IMR-90 (cell line): ENCODE data around the gene KDM3A. TPM values are rescaled to one million over a fixed set of nuclear protein-coding genes. Genes with fewer than 3 reads are reported as not detected.
A peak's percentile ranks its signal among the peaks of the same experiment; 100 is the strongest.

ENCODE experiments used
- ATAC-seq: fragments of 200-7000 bp; cut with Tn5 transposase; 2 replicates; pipeline ENCODE4 v1.9.1; 2020; ENCODE audit warnings: low read depth, mild to moderate bottlenecking, moderate library complexity
- BruUV-seq: library from RNA; stranded (reverse); fragments of 400-500 nt; replicated peaks from 2 replicates; lab custom pipeline; 2021; lab: Mats Ljungman, UMichigan
- CTCF ChIA-PET: fragments of 300-600 bp; formaldehyde crosslinking; extraction: SDS; loops from one replicate; lab custom pipeline; 2021; ENCODE audit warnings: antibody characterized with exemption; lab: Yijun Ruan, JAX
- POLR2A ChIA-PET: fragments of 300-600 bp; sonication (Branson Sonifier 250); formaldehyde crosslinking; loops from one replicate; lab custom pipeline; 2022; ENCODE audit warnings: antibody characterized with exemption; ENCODE audit not compliant: unreplicated experiment; lab: Charles Lee
- DNase-seq: peaks from one replicate; pipeline ENCODE4 v3.0.0; 2013
- H2AFZ ChIP-seq: replicated peaks from 2 replicates; pipeline ENCODE3; 2013; ENCODE audit warnings: low read length, mild to moderate bottlenecking; ENCODE audit not compliant: poor library complexity
- H2AK5ac ChIP-seq: 2 replicates; pipeline ENCODE4 v1.6.1; 2013; ENCODE audit warnings: low read depth, low read length, inconsistent platforms
- H2AK9ac ChIP-seq: replicated peaks from 2 replicates; pipeline ENCODE3; 2013; ENCODE audit warnings: mild to moderate bottlenecking, low read depth, low read length, moderate library complexity; ENCODE audit not compliant: poor library complexity
- H2BK120ac ChIP-seq: 2 replicates; pipeline ENCODE4 v1.6.1; 2013; ENCODE audit warnings: low read depth, low read length, inconsistent platforms
- H2BK15ac ChIP-seq: 3 replicates; pipeline ENCODE4 v1.6.1; 2013; ENCODE audit warnings: low read depth, low read length, inconsistent platforms
- H2BK20ac ChIP-seq: 2 replicates; pipeline ENCODE4 v1.6.1; 2013; ENCODE audit warnings: low read depth, mild to moderate bottlenecking, inconsistent platforms, low read length, moderate library complexity
- H2BK5ac ChIP-seq: 2 replicates; pipeline ENCODE4 v1.6.1; 2013; ENCODE audit warnings: mild to moderate bottlenecking, low read depth, low read length, inconsistent platforms; ENCODE audit not compliant: poor library complexity, severe bottlenecking
- H3K14ac ChIP-seq: replicated peaks from 2 replicates; pipeline ENCODE4 v1.6.1; 2013; ENCODE audit warnings: low read depth, low read length, inconsistent platforms
- H3K18ac ChIP-seq: 2 replicates; pipeline ENCODE4 v1.6.1; 2013; ENCODE audit warnings: low read depth, low read length, control low read depth
- H3K23ac ChIP-seq: 2 replicates; pipeline ENCODE4 v1.6.1; 2013; ENCODE audit warnings: low read depth, low read length, inconsistent platforms
- H3K27ac ChIP-seq: 2 replicates; pipeline ENCODE4 v1.5.1; 2013; ENCODE audit warnings: mild to moderate bottlenecking, control low read depth, low read length; ENCODE audit not compliant: insufficient read depth
- H3K27me3 ChIP-seq: 2 replicates; pipeline ENCODE4 v1.6.1; 2013; ENCODE audit warnings: low read length; ENCODE audit not compliant: control insufficient read depth, insufficient read depth
- H3K36me3 ChIP-seq: 2 replicates; pipeline ENCODE4 v1.6.1; 2013; ENCODE audit warnings: low read length, mixed read lengths; ENCODE audit not compliant: control insufficient read depth, insufficient read depth
- H3K4ac ChIP-seq: 2 replicates; pipeline ENCODE4 v1.6.1; 2013; ENCODE audit warnings: low read depth, low read length, inconsistent platforms
- H3K4me1 ChIP-seq: 2 replicates; pipeline ENCODE4 v1.6.1; 2013; ENCODE audit warnings: low read length, mixed read lengths; ENCODE audit not compliant: control insufficient read depth, insufficient read depth
- H3K4me2 ChIP-seq: 2 replicates; pipeline ENCODE4 v1.6.1; 2013; ENCODE audit warnings: low read depth, mild to moderate bottlenecking, control low read depth, low read length, moderate library complexity
- H3K4me3 ChIP-seq: 2 replicates; pipeline ENCODE4 v1.5.1; 2013; ENCODE audit warnings: low read depth, mild to moderate bottlenecking, control low read depth, low read length, moderate library complexity; ENCODE audit not compliant: insufficient read depth
- H3K56ac ChIP-seq: 2 replicates; pipeline ENCODE4 v1.6.1; 2013; ENCODE audit warnings: low read length, inconsistent platforms; ENCODE audit not compliant: insufficient read depth; ENCODE audit errors: extremely low read depth
- H3K79me1 ChIP-seq, 2 experiments: 2 replicates each; pipeline ENCODE4 v1.6.1; 2013; ENCODE audit warnings: low read length in 2 of 2, inconsistent platforms in 1 of 2, low read depth in 1 of 2
- H3K9ac ChIP-seq: 2 replicates; pipeline ENCODE4 v1.6.1; 2013; ENCODE audit warnings: low read depth, low read length, control low read depth
- H3K9me1 ChIP-seq: 2 replicates; pipeline ENCODE4 v1.6.1; 2013; ENCODE audit warnings: low read length, inconsistent platforms; ENCODE audit not compliant: insufficient read depth
- H3K9me3 ChIP-seq: 2 replicates; pipeline ENCODE4 v1.6.1; 2013; ENCODE audit warnings: low read length; ENCODE audit not compliant: control insufficient read depth, insufficient read depth
- H4K20me1 ChIP-seq: 2 replicates; pipeline ENCODE4 v1.6.1; 2013; ENCODE audit warnings: low read length, inconsistent platforms; ENCODE audit not compliant: insufficient read depth
- H4K5ac ChIP-seq: 2 replicates; pipeline ENCODE4 v1.6.1; 2013; ENCODE audit warnings: mild to moderate bottlenecking, low read depth, low read length, control low read depth
- H4K8ac ChIP-seq, 2 experiments: 2 replicates each; pipeline ENCODE4 v1.6.1; 2013; ENCODE audit warnings: low read depth in 2 of 2, low read length in 2 of 2, control low read depth in 1 of 2, inconsistent platforms in 1 of 2
- H4K91ac ChIP-seq: 2 replicates; pipeline ENCODE4 v1.6.1; 2013; ENCODE audit warnings: low read depth, low read length, inconsistent platforms; ENCODE audit not compliant: insufficient read depth
- CHD1 ChIP-seq: IDR thresholded peaks from 2 replicates; pipeline ENCODE4 v1.6.1; 2012; ENCODE audit warnings: low read depth, low read length, improper control_type of control experiment
- MAFK ChIP-seq: IDR thresholded peaks from 2 replicates; pipeline ENCODE4 v1.6.1; 2012; ENCODE audit warnings: low read depth, low read length, improper control_type of control experiment
- WGBS, 2 experiments: methylation state at CpG; one replicate each; pipeline versions ENCODE4 v1.1.5 to v1.1.7; 2013; ENCODE audit warnings: missing lambda C conversion rate in 2 of 2; ENCODE audit not compliant: insufficient read length in 1 of 2; ENCODE audit errors: extremely low coverage in 2 of 2; 5-methylcytosine and 5-hydroxymethylcytosine counted together
- dilution Hi-C: fragments of 300-500 bp; cut with HindIII; formaldehyde crosslinking; loops from one replicate; pipeline ENCODE4 v1.14.3; 2018; ENCODE audit warnings: low sequenced_read_pairs; ENCODE audit not compliant: unreplicated experiment
- in situ Hi-C: fragments of 300-500 bp; cut with MboI; formaldehyde crosslinking; loops from 3 replicates; pipeline ENCODE4 v1.14.3; 2019; ENCODE audit warnings: low sequenced_read_pairs, inconsistent platforms, mixed read lengths
- intact Hi-C: fragments of 100-400 bp; cut with micrococcal nuclease; formaldehyde crosslinking; loops from 2 replicates; pipeline ENCODE4 v1.10.0; 2022
- polyA plus RNA-seq, 3 experiments: library from polyadenylated mRNA; depleted of rRNA; stranded (reverse); fragments of >200 nt; gene quantifications; 2 replicates each; pipeline ENCODE4 v1.2.3, GENCODE V29; 2012; ENCODE audit warnings: low replicate concordance in 1 of 3
- total RNA-seq: library from RNA; depleted of rRNA; stranded (reverse); fragments of >200 nt; gene quantifications from 2 replicates; pipeline ENCODE4 v1.2.3, GENCODE V29; 2012

KDM3A gene
- total and polyA plus RNA-seq, 2 of the 4 experiments (the other 2 are of a cell fraction), result 24.8 to 33.3 TPM

DNA sequence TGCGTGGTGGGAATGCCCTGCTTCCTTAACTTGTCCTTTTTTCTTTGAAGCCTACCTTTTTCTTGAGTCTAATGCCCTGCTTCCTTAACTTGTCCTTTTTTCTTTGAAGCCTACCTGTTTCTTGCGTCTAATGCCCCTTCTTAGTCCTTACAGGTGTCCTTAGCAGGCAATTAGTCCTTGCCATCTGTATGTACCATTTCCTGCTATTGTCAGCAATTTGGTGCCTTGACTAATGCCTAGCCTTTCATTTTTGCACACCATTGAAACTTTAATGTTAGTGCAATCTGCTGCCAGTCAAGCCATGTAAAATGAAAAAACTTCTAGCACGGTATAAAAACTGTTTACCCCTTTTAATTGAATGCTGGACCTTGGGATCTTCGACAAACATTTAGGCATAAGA is 4.3 kb downstream of the KDM3A start:
- Histone ChIP-seq H2BK5ac (no peak overlapping the region), H2AFZ (no peak overlapping the region), H4K91ac (no peak overlapping the region), H4K20me1 (peaks cover 73% of the 10 kb centered on the region), H2BK15ac (no peak overlapping the region), H2BK20ac (no peak overlapping the region), H4K8ac (no peak overlapping the region), H3K9me1 (no peaks in the 10 kb centered on the region; the same call in 1 of the 2 replicates), H2BK120ac (no peak overlapping the region), H3K4ac (no peak overlapping the region), H3K4me1 (peaks cover 4% of the 10 kb centered on the region; the same call in 1 of the 2 replicates), H2AK5ac (no peak overlapping the region), H3K27me3 (no peaks in the 10 kb centered on the region), H3K9me3 (no peaks in the 10 kb centered on the region), H3K27ac (no peak overlapping the region), H3K79me1 (peaks cover 13 to 69% of the 10 kb centered on the region in 2 experiments), H3K4me3 (no peak overlapping the region), H3K23ac (no peak overlapping the region), H3K18ac (no peak overlapping the region), H3K36me3 (peaks cover 28% of the 10 kb centered on the region), H3K14ac (no peak overlapping the region), H2AK9ac (no peak overlapping the region), H3K56ac (no peak overlapping the region), H3K9ac (no peak overlapping the region), H3K4me2 (no peak overlapping the region), H4K5ac (no peak overlapping the region)
- intact Hi-C loops, result no loop called here
- POLR2A ChIA-PET, result no interaction called here
- CTCF ChIA-PET, result no interaction called here
- ATAC-seq, result no peak
- WGBS, 2 experiments, result 91% methylated on average over 1 of the region's 4 CpGs; no CpG with 5 or more reads in 1 of the 2 experiments
- no peak for DNase-seq
- BruUV-seq, result no TSS peak
- dilution Hi-C loops, result no loop called here
- TF ChIP-seq MAFK (peak; percentile 75), CHD1 (no peak)
- in situ Hi-C loops, result no loop called here
